GM12878 (cell line): ENCODE measurements around the gene SERINC5. TPM values are rescaled to one million over a fixed set of nuclear protein-coding genes. Genes with fewer than 3 reads are reported as not detected.
A peak's percentile ranks its signal among the peaks of the same experiment; 100 is the strongest.

Experiments used
- ATAC-seq: fragments of 200-7000 bp; cut with Tn5 transposase; 3 replicates; pipeline ENCODE4 v1.9.1; 2020; ENCODE audit warnings: mild to moderate bottlenecking, moderate library complexity
- BruUV-seq: library from RNA; stranded (reverse); fragments of 400-500 nt; replicated peaks from 2 replicates; lab custom pipeline; 2021; lab: Mats Ljungman, UMichigan
- CTCF ChIA-PET: fragments of 300-600 bp; sonication (Branson Sonifier 250); formaldehyde crosslinking; extraction: SDS; loops from one replicate; lab custom pipeline; 2021; ENCODE audit warnings: inconsistent platforms; lab: Yijun Ruan, JAX
- POLR2A ChIA-PET: fragments of 350-600 bp; formaldehyde crosslinking; extraction: SDS; loops from one replicate; lab custom pipeline; 2021; ENCODE audit warnings: inconsistent platforms; lab: Charles Lee
- RAD21 ChIA-PET: fragments of 300-600 bp; sonication (Branson Sonifier 250); formaldehyde crosslinking; loops from one replicate; lab custom pipeline; 2023; ENCODE audit warnings: antibody characterized with exemption; ENCODE audit not compliant: unreplicated experiment; lab: Charles Lee
- SMC1A ChIA-PET: fragments of 300-600 bp; sonication (Branson Sonifier 250); formaldehyde crosslinking; loops from one replicate; lab custom pipeline; 2023; ENCODE audit not compliant: unreplicated experiment, uncharacterized antibody; lab: Charles Lee
- DNase-seq: peaks from one replicate; pipeline ENCODE4 v3.0.0-alpha.2; 2011; ENCODE audit warnings: low read depth, low spot score
- FAIRE-seq: peaks from 3 replicates; lab custom pipeline; 2011; peaks lifted over from hg19 to GRCh38; lab: Jason Lieb, UNC
- H2AFZ ChIP-seq: 2 replicates; pipeline ENCODE4 v1.6.0; 2011; ENCODE audit warnings: low read depth, low read length, control low read depth; ENCODE audit not compliant: control insufficient read depth
- H3K27ac ChIP-seq: 2 replicates; pipeline ENCODE4 v1.5.1; 2011; ENCODE audit warnings: control low read depth; ENCODE audit not compliant: control insufficient read depth, insufficient read depth
- H3K27me3 ChIP-seq, 2 experiments: replicated peaks in 1 of 2; 2 replicates each; pipeline versions ENCODE4 v1.6.0 to v1.6.1; 2011; ENCODE audit warnings: low read length in 1 of 2; ENCODE audit not compliant: control insufficient read depth in 2 of 2, insufficient read depth in 2 of 2
- H3K36me3 ChIP-seq, 2 experiments: 2 replicates each; pipeline ENCODE4 v1.5.1; 2011; ENCODE audit warnings: low read length in 1 of 2; ENCODE audit not compliant: control insufficient read depth in 2 of 2, insufficient read depth in 2 of 2
- H3K4me1 ChIP-seq: 2 replicates; pipeline ENCODE4 v1.6.1; 2011; ENCODE audit warnings: mild to moderate bottlenecking, low read length, moderate library complexity, mixed read lengths; ENCODE audit not compliant: control insufficient read depth, insufficient read depth
- H3K4me2 ChIP-seq: 2 replicates; pipeline ENCODE4 v1.6.0; 2011; ENCODE audit warnings: control low read depth; ENCODE audit not compliant: control insufficient read depth, insufficient read depth
- H3K4me3 ChIP-seq: fragments of 200-600 bp; sonication (generic); 2 replicates; pipeline ENCODE4 v1.5.1; 2016
- H3K79me2 ChIP-seq: 2 replicates; pipeline ENCODE4 v1.6.0; 2011; ENCODE audit warnings: low read length; ENCODE audit not compliant: control insufficient read depth, insufficient read depth
- H3K9ac ChIP-seq: 2 replicates; pipeline ENCODE4 v1.8.0; 2011; ENCODE audit warnings: low read length, control low read depth, mixed read lengths; ENCODE audit not compliant: control insufficient read depth, insufficient read depth
- H3K9me3 ChIP-seq: replicated peaks from 3 replicates; pipeline ENCODE4 v1.5.1; 2011; ENCODE audit warnings: mild to moderate bottlenecking, low read length; ENCODE audit not compliant: control insufficient read depth, insufficient read depth
- H4K20me1 ChIP-seq: 2 replicates; pipeline ENCODE4 v1.6.0; 2011; ENCODE audit not compliant: control insufficient read depth, insufficient read depth
- ATF7 ChIP-seq: fragments of 450-650 bp; IDR thresholded peaks from 2 replicates; pipeline ENCODE4 v1.6.1; 2016; ENCODE audit warnings: low read depth, mild to moderate bottlenecking
- BCL11A ChIP-seq: IDR thresholded peaks from 2 replicates; pipeline ENCODE4 v1.6.1; 2011; ENCODE audit warnings: low read depth, low read length
- CTCF ChIP-seq, 3 experiments: IDR thresholded peaks in 2 of 3; conservative IDR thresholded peaks in 1 of 3; 2 replicates each; pipeline ENCODE4 v1.5.1; 2011; ENCODE audit warnings: low read depth in 3 of 3, low read length in 3 of 3, mild to moderate bottlenecking in 3 of 3, control low read depth in 2 of 3, moderate library complexity in 2 of 3, inconsistent platforms in 1 of 3, mixed read lengths in 1 of 3; ENCODE audit not compliant: control insufficient read depth in 2 of 3, insufficient read depth in 1 of 3; ENCODE audit errors: extremely low read depth in 1 of 3
- HCFC1 ChIP-seq: fragments of 150-350 bp; IDR thresholded peaks from 2 replicates; pipeline ENCODE4 v1.6.1; 2014; ENCODE audit warnings: low read length
- PAX8 ChIP-seq: fragments of 450-650 bp; IDR thresholded peaks from 2 replicates; pipeline ENCODE4 v1.6.1; 2017; ENCODE audit warnings: mild to moderate bottlenecking, moderate library complexity
- PML ChIP-seq: IDR thresholded peaks from 2 replicates; pipeline ENCODE4 v1.6.1; 2012; ENCODE audit warnings: low read length, inconsistent platforms
- RAD21 ChIP-seq: IDR thresholded peaks from 2 replicates; pipeline ENCODE4 v1.6.1; 2011; ENCODE audit warnings: mild to moderate bottlenecking, low read depth, low read length, moderate library complexity; ENCODE audit not compliant: insufficient read depth
- TARDBP ChIP-seq: IDR thresholded peaks from 2 replicates; pipeline ENCODE4 v1.6.1; 2016; ENCODE audit warnings: borderline replicate concordance
- YBX1 ChIP-seq: fragments of 450-650 bp; IDR thresholded peaks from 2 replicates; pipeline ENCODE4 v1.6.1; 2016; ENCODE audit warnings: antibody characterized with exemption
- ZNF207 ChIP-seq: fragments of 450-650 bp; IDR thresholded peaks from 2 replicates; pipeline ENCODE4 v1.6.1; 2014; ENCODE audit warnings: antibody characterized with exemption, mild to moderate bottlenecking, borderline replicate concordance
- ZNF384 ChIP-seq: IDR thresholded peaks from 2 replicates; pipeline ENCODE4 v1.6.1; 2012; ENCODE audit warnings: low read depth, mild to moderate bottlenecking, low read length, improper control_type of control experiment, borderline replicate concordance
- ZNF622 ChIP-seq: fragments of 450-650 bp; IDR thresholded peaks from 2 replicates; pipeline ENCODE4 v1.6.1; 2017; ENCODE audit warnings: mild to moderate bottlenecking, inconsistent platforms
- WGBS: methylation state at CpG from one replicate; pipeline ENCODE4 v1.1.6; 2016; ENCODE audit warnings: low lambda C conversion rate; ENCODE audit not compliant: insufficient replicate concordance, insufficient coverage; ENCODE audit errors: missing lambda C conversion rate; 5-methylcytosine and 5-hydroxymethylcytosine counted together
- in situ Hi-C: fragments of 300-500 bp; cut with MboI; formaldehyde crosslinking; loops from 9 replicates; pipeline ENCODE4 v1.14.3; 2018; ENCODE audit warnings: mixed read lengths
- intact Hi-C: fragments of 100-400 bp; cut with micrococcal nuclease; formaldehyde crosslinking; loops from one replicate; pipeline ENCODE4 v1.14.2; 2022; ENCODE audit not compliant: unreplicated experiment
- polyA plus RNA-seq, 11 experiments: library from polyadenylated mRNA; depleted of rRNA in 4 of 11; unstranded in 6 of 11; stranded (reverse) in 5 of 11; fragments of >200 nt; fragmentation: Nextera tagmentation in 4 of 11; fragmentation: Illumina TruSeq in 1 of 11; extraction: Ambion mirVana in 4 of 11; extraction: Trizol in 1 of 11; gene quantifications; 1 replicate in 1 of 11; 2 replicates in 10 of 11; pipeline versions ENCODE4 v1.2.1 to v1.2.3, GENCODE V29; 2011 to 2016; ENCODE audit warnings: inconsistent platforms in 2 of 11, missing spikeins in 2 of 11, low read depth in 1 of 11
- total RNA-seq, 4 experiments: library from RNA; depleted of rRNA in 3 of 4; stranded (reverse); fragments of >200 nt in 3 of 4; fragmentation: Illumina TruSeq in 1 of 4; extraction: Trizol in 1 of 4; gene quantifications; 2 replicates each; pipeline versions ENCODE4 v1.2.1 to v1.2.3, GENCODE V29; 2013 to 2021

Gene SERINC5
- total and polyA plus RNA-seq, 10 of the 15 experiments (the other 5 are each of a cell fraction or from before 2014, with no cell fraction given), result 0.66 to 7.0 (median 2.8) TPM

DNA sequence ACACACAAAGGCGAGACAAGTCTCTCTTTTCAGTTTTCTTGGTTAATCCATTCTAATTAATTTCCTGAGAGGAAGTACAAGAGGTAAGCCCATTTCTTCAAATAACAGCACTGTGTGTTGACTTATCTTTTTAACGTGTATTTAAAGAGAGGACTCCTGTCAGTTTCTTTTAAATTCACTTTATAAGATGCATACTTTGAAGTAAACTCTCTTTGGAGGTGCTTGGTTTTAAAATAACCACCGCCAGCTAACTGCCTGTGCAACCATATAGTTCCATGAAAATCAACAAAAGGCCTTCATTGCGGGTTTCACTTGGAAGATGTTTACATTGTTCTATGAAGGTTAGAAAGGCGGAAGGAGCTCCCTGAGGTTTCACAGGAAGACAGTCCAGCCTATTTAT lies 13.1 kb upstream of the SERINC5 start:
- ATAC-seq (no peak), FAIRE-seq (no peak), DNase-seq (no peak)
- CTCF ChIA-PET, result interaction anchor here (11.5 kb wide), 1 partner anchor 176 kb away, joined by 168 read pairs; no protein-coding TSS in a partner anchor
- WGBS, result 51% methylated on average over 5 of the region's 5 CpGs
- Histone ChIP-seq H3K79me2 (no peaks in the 10 kb centered on the region), H3K4me2 (no peak overlapping the region), H3K36me3 (no peaks in the 10 kb centered on the region), H3K27ac (no peak overlapping the region), H3K4me1 (no peaks in the 10 kb centered on the region), H2AFZ (no peak overlapping the region), H3K27me3 (no peaks in the 10 kb centered on the region), H3K4me3 (no peak overlapping the region), H4K20me1 (no peaks in the 10 kb centered on the region), H3K9ac (no peak overlapping the region), H3K9me3 (no peaks in the 10 kb centered on the region)
- BruUV-seq, result no TSS peak
- POLR2A ChIA-PET, result interaction anchor here (1.2 kb wide), 1 partner anchor 12 kb away, joined by 15 read pairs; the partner anchor contains the start of gene SERINC5
- RAD21 ChIA-PET, result interaction anchor here (1.1 to 1.2 kb wide), 2 partner anchors 11 to 177 kb away, joined by 3 to 4 read pairs; no protein-coding TSS in a partner anchor
- TF ChIP-seq ZNF622, result no peak
- no peak for TF ChIP-seq PAX8
- no peak for TF ChIP-seq ZNF207
- TF ChIP-seq ZNF384, result no peak
- TF ChIP-seq ATF7, result no peak
- SMC1A ChIA-PET, result interaction anchor here (0.9 to 2.4 kb wide), 9 partner anchors 9 to 178 kb away, joined by 3 to 9 read pairs (median 4); no protein-coding TSS in a partner anchor
- in situ Hi-C loops (no loop called here), intact Hi-C loops (no loop called here)

DNA sequence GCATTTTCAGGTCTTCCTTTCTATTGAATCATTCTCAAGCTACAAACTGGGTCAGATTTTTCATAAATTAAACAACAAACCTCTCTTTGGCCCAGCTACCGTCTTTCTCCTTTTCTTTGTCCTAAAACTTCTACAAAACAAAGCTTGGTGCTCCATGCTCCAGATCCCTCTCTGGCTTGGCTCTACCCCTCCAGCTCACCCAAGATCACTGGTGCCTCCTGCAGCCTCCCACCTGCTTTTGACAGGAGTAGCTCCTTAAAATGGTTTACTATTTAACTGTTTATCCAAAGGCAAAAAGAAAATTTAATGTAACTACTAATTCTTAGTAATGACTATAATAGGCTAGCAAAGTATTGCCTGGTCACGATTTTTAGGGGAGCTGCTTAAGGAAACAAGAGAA lies 10.7 kb upstream of the SERINC5 start:
- intact Hi-C loops, result no loop called here
- CTCF ChIA-PET, result interaction anchor here (0.8 to 2.2 kb wide), 7 partner anchors 8 to 175 kb away, joined by 3 to 10 read pairs (median 4); no protein-coding TSS in a partner anchor
- no peaks in the 10 kb centered on the region for H3K4me1 ChIP-seq
- in situ Hi-C loops, result no loop called here
- H4K20me1 ChIP-seq, result no peaks in the 10 kb centered on the region
- ATAC-seq (no peak), DNase-seq (no peak), FAIRE-seq (no peak)
- H3K4me3 ChIP-seq, result no peak overlapping the region
- RAD21 ChIA-PET, result interaction anchor here (0.8 to 2.1 kb wide), 9 partner anchors 10 to 176 kb away, joined by 3 to 9 read pairs (median 4); no protein-coding TSS in a partner anchor
- H3K9ac ChIP-seq, result no peak overlapping the region
- BruUV-seq, result no TSS peak
- 22% methylated on average over 2 of the region's 2 CpGs for WGBS
- H2AFZ ChIP-seq, result no peak overlapping the region
- H3K27ac ChIP-seq, result no peak overlapping the region
- POLR2A ChIA-PET, result interaction anchor here (1.1 to 1.3 kb wide), 2 partner anchors 10 to 141 kb away, joined by 3 to 6 read pairs; partner anchors contain the start of gene SERINC5
- TF ChIP-seq PML, result no peak
- no peak for TF ChIP-seq HCFC1
- no peak for TF ChIP-seq YBX1
- no peak for TF ChIP-seq TARDBP
- no peak for TF ChIP-seq BCL11A
- TF ChIP-seq RAD21, result no peak
- TF ChIP-seq CTCF (IDR thresholded peaks at IDR 0.05 in 2 of 3, conservative IDR thresholded peaks at IDR 0.05 in 1 of 3; ENCODE audit: control insufficient read depth in 2 of 3, extremely low read depth in 1 of 3, insufficient read depth in 1 of 3, low read depth in 3 of 3, low read length in 3 of 3), result 0 out of 6 replicates have a peak, but pooled peaks of 1 of the 3 experiments have one; percentile 7
- SMC1A ChIA-PET, result interaction anchor here (0.9 to 1.6 kb wide), 8 partner anchors 9 to 175 kb away, joined by 3 to 10 read pairs (median 3); no protein-coding TSS in a partner anchor
- H3K4me2 ChIP-seq, result no peak overlapping the region
- H3K9me3 ChIP-seq, result no peaks in the 10 kb centered on the region
- H3K36me3 ChIP-seq, result no peaks in the 10 kb centered on the region
- no peaks in the 10 kb centered on the region for H3K79me2 ChIP-seq
- H3K27me3 ChIP-seq, result no peaks in the 10 kb centered on the region
